Aortic smooth muscle cell (primary cell): ENCODE results near the gene SSX4. TPM values are rescaled to one million over a fixed set of nuclear protein-coding genes. Genes with fewer than 3 reads are reported as not detected.

Experiments
- total RNA-seq: library from RNA; depleted of rRNA; stranded (reverse); fragments of >200 nt; gene quantifications from 2 replicates; pipeline ENCODE4 v1.2.3, GENCODE V29; 2014

Gene SSX4, protein sequence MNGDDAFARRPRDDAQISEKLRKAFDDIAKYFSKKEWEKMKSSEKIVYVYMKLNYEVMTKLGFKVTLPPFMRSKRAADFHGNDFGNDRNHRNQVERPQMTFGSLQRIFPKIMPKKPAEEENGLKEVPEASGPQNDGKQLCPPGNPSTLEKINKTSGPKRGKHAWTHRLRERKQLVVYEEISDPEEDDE
- total RNA-seq: not detected in 2 replicates

DNA sequence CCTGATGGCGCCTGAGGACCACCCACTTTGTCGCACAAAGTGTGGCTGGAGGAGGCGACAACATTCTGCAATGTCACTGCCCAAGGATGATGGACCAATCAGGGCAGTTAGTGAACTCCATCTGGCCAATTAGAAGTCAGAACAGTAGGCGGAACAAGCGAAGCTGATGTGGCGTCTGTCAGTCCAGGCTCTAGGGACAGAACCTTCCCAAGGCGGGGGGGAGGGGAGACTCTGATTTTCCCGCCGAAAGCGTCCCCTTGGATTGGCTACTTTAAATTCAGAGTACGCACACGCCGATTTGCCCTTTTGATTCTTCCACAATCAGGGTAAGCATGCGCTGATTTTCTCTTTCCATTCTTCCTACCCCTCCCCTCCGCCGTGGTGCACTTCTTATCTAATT, at the start of gene SSX4:
Gene SSX4, plus strand, starts transcription at position 301 of the 400 bp plus-strand sequence. CDS start 515 bp downstream, outside the sequence.

GRCh38 chrX:48356315-48357094, 26.8 kb upstream of the SSX4 start, which contains the start of gene SSX3:
Gene SSX3 (minus strand): TSS chrX:48356703. CDS start chrX:48355249, 1,454 bp downstream.

GRCh38 chrX:48411860-48412259, 28.5 kb downstream of the SSX4 start, which contains the start of gene SSX4B:
Gene SSX4B (minus strand): TSS chrX:48411960. CDS start chrX:48411372, 588 bp downstream.

Other genes starting within 250 kb of the SSX4 start
- not detected in 2 replicates for gene SSX5, start 186.7 kb upstream of the SSX4 start, total RNA-seq
- gene SSX1, start 128.1 kb upstream of the SSX4 start, total RNA-seq: not detected in 2 replicates
- not detected in 2 replicates for gene SSX3, start 26.8 kb upstream of the SSX4 start, total RNA-seq
- gene SSX4B, start 28.4 kb downstream of the SSX4 start, total RNA-seq: not detected in 2 replicates
- 14.2 and 21.1 TPM in 2 replicates for gene SLC38A5, start 86.7 kb downstream of the SSX4 start, total RNA-seq
- gene FTSJ1, start 92.7 kb downstream of the SSX4 start, total RNA-seq: 34.9 and 49.0 TPM in 2 replicates
- gene PORCN, start 125.5 kb downstream of the SSX4 start, total RNA-seq: 8.2 and 11.0 TPM in 2 replicates
- 62.8 and 84.9 TPM in 2 replicates for gene EBP, start 138.3 kb downstream of the SSX4 start, total RNA-seq
- gene TBC1D25, start 156.2 kb downstream of the SSX4 start, total RNA-seq: 5.4 and 6.0 TPM in 2 replicates
- gene RBM3, start 190.9 kb downstream of the SSX4 start, total RNA-seq: 301 and 362 TPM in 2 replicates
- 146 and 154 TPM in 2 replicates for gene WDR13, start 214.0 kb downstream of the SSX4 start, total RNA-seq